ENCODE data around the gene TMED9. TPM values are rescaled to one million over a fixed set of nuclear protein-coding genes. Genes with fewer than 3 reads are reported as not detected.
A peak's percentile ranks its signal among the peaks of the same experiment; 100 is the strongest.

TMED9 gene
- total RNA-seq (2022) (275 and 294 TPM in 2 replicates), Bru-seq, nascent RNA (percentile 84 among the genes with signal in this experiment), BruChase-seq, experiment 1, labeled RNA remaining after a 6-hour chase (percentile 98 among the genes with signal in this experiment), BruChase-seq, experiment 2, labeled RNA remaining after a 2-hour chase (percentile 94 among the genes with signal in this experiment)
- long read RNA-seq, transcript TMED9-201 (5 exons, 1,473 nt): major isoform, 411 of 480 reads
- long read RNA-seq, partial matches to known transcripts: 60 of 480 reads
- long read RNA-seq, other reads (novel, unspliced or antisense): 5 of 480 reads

- no TSS peak for BruUV-seq (replicated peaks)
- peaks cover 41% of the 10 kb centered on the region for H3K27me3 Mint-ChIP-seq (ENCODE audit: unreplicated experiment)
Measured at GRCh38 chr5:177592010-177592834, at the start of gene TMED9. TSS of gene TMED9 (plus strand) at chr5:177592203. CDS start at chr5:177592215, 12 bp downstream.

DNA sequence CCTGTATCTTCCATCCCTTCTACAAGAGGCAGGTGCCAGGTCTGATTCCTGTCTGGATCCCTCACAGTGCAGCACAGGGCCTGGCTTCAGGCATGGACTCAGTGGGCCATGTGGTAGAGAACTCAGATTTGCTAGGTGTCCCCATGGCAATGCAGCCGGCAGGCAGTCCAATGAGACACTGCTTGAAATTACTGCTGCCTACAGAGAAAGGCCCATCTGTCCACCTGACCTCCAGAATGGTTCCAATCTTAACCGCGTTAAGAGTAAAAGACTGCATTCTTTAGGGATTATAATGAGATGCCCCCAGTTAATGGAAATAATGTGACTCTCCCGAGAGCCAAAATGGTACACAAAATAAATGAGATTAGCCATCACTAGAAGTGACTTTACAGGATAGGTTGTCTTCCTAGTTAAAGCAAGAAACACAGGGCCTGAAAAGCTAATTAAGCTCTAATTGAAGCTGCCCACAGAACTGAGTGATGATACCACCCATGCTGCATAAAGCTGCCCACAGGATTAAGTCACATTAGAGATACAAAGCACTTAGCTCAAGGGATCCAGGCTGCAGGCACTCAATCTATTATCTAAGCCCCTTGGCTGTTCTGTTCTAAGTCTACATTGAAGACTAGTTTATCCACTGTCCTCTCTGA is 49.1 kb upstream of the TMED9 start:
- BruUV-seq (replicated peaks): no TSS peak
- Mint-ChIP-seq H3K27ac (ENCODE audit: unreplicated experiment) (no peak overlapping the region), H3K4me3 (ENCODE audit: low read depth, unreplicated experiment) (no peak overlapping the region), H3K4me1 (ENCODE audit: low read depth, unreplicated experiment) (peaks cover 15% of the 10 kb centered on the region), H3K27me3 (ENCODE audit: unreplicated experiment) (no peaks in the 10 kb centered on the region), H3K9me3 (ENCODE audit: low read depth, unreplicated experiment) (no peaks in the 10 kb centered on the region), H3K36me3 (ENCODE audit: insufficient read depth, unreplicated experiment) (peaks cover 4% of the 10 kb centered on the region)
- intact Hi-C loops (cut with micrococcal nuclease; ENCODE audit: unreplicated experiment): no loop called here
- DNase-seq: no peak
- CTCF ChIA-PET: no interaction called here
- no peak for TF ChIP-seq CTCF (IDR thresholded peaks at IDR 0.05; ENCODE audit: unreplicated experiment)

More at GRCh38 chr5:177592010-177592834, at the start of gene TMED9:
- H3K27ac Mint-ChIP-seq (ENCODE audit: unreplicated experiment): peak within 1 kb of the TSS; percentile 79
- H3K4me3 Mint-ChIP-seq (ENCODE audit: low read depth, unreplicated experiment): peak within 1 kb of the TSS; percentile 86
- intact Hi-C loops (cut with micrococcal nuclease; ENCODE audit: unreplicated experiment): loop anchor here (5.0 kb wide), 1 partner anchor 35 kb away; no protein-coding TSS in a partner anchor
- H3K4me1 Mint-ChIP-seq (ENCODE audit: low read depth, unreplicated experiment): peaks cover 22% of the 10 kb centered on the region
- no peak for TF ChIP-seq CTCF (IDR thresholded peaks at IDR 0.05; ENCODE audit: unreplicated experiment)
- H3K36me3 Mint-ChIP-seq (ENCODE audit: insufficient read depth, unreplicated experiment): peaks cover 56% of the 10 kb centered on the region
- peak; percentile 95 for DNase-seq
- CTCF ChIA-PET: interaction anchor here (0.6 to 1.7 kb wide), 5 partner anchors 9 to 912 kb away, joined by 3 to 8 read pairs (median 4); no protein-coding TSS in a partner anchor
- H3K9me3 Mint-ChIP-seq (ENCODE audit: low read depth, unreplicated experiment): no peaks in the 10 kb centered on the region

- no peak for TF ChIP-seq CTCF (IDR thresholded peaks at IDR 0.05; ENCODE audit: unreplicated experiment)
- Mint-ChIP-seq H3K4me3 (ENCODE audit: low read depth, unreplicated experiment) (no peak overlapping the region), H3K4me1 (ENCODE audit: low read depth, unreplicated experiment) (peaks cover 15% of the 10 kb centered on the region), H3K36me3 (ENCODE audit: insufficient read depth, unreplicated experiment) (no peaks in the 10 kb centered on the region), H3K9me3 (ENCODE audit: low read depth, unreplicated experiment) (no peaks in the 10 kb centered on the region), H3K27ac (ENCODE audit: unreplicated experiment) (no peak overlapping the region), H3K27me3 (ENCODE audit: unreplicated experiment) (no peaks in the 10 kb centered on the region)
- CTCF ChIA-PET: interaction anchor here (0.6 to 1.1 kb wide), 4 partner anchors 50 to 1210 kb away, joined by 3 to 4 read pairs (median 4); no protein-coding TSS in a partner anchor
- no TSS peak for BruUV-seq (replicated peaks)
- intact Hi-C loops (cut with micrococcal nuclease; ENCODE audit: unreplicated experiment): no loop called here
- no peak for DNase-seq
Measured at GRCh38 chr5:177545487-177546257, 46.3 kb upstream of the TMED9 start.
